Astrocyte of the cerebellum (primary cell): ENCODE results near the gene LPIN2.

Source experiments
- DNase-seq: peaks from one replicate; pipeline ENCODE4 v3.0.0-alpha.2; 2011; ENCODE audit warnings: low read depth
- H3K4me3 ChIP-seq: 2 replicates; pipeline ENCODE4 v1.5.1; 2011; ENCODE audit warnings: mild to moderate bottlenecking, low read depth, low read length, moderate library complexity
- CTCF ChIP-seq: IDR thresholded peaks from 2 replicates; pipeline ENCODE4 v1.5.1; 2012; ENCODE audit warnings: low read length, low read depth, moderate library complexity, mild to moderate bottlenecking; ENCODE audit errors: missing control alignments
- in situ Hi-C: cut with HindIII; loops from 2 replicates; pipeline ENCODE4 v1.10.0; 2017; ENCODE audit warnings: low sequenced_read_pairs

The LPIN2 gene

GRCh38 chr18:2987876-2988790, 24.8 kb downstream of the LPIN2 start:
- H3K4me3 ChIP-seq = no peak overlapping the region
- DNase-seq = no peak
- TF ChIP-seq CTCF = no peak
- in situ Hi-C loops = no loop called here

- no peak overlapping the region for H3K4me3 ChIP-seq
- in situ Hi-C loops = no loop called here
- DNase-seq = no peak
- no peak for TF ChIP-seq CTCF
Measured at GRCh38 chr18:2986150-2986865, 26.6 kb downstream of the LPIN2 start.

- peak; percentile 43 for TF ChIP-seq CTCF
- H3K4me3 ChIP-seq = no peak overlapping the region
- no peak for DNase-seq
- in situ Hi-C loops = no loop called here
Measured at GRCh38 chr18:2985628-2986027, 27.3 kb downstream of the LPIN2 start.

- H3K4me3 ChIP-seq = no peak overlapping the region
- TF ChIP-seq CTCF = no peak
- DNase-seq = no peak
- in situ Hi-C loops = no loop called here
Measured at GRCh38 chr18:2984703-2985261, 28.2 kb downstream of the LPIN2 start.

- no peak for DNase-seq
- H3K4me3 ChIP-seq = no peak overlapping the region
- no peak for TF ChIP-seq CTCF
- in situ Hi-C loops = no loop called here
Measured at GRCh38 chr18:2984091-2984490, 28.9 kb downstream of the LPIN2 start.

- no peak for TF ChIP-seq CTCF
- in situ Hi-C loops = no loop called here
- no peak for DNase-seq
- H3K4me3 ChIP-seq = no peak overlapping the region
Measured at GRCh38 chr18:2983296-2983695, 29.6 kb downstream of the LPIN2 start.
